ENCODE measurements around the gene PCBP2.

The PCBP2 gene

DNA sequence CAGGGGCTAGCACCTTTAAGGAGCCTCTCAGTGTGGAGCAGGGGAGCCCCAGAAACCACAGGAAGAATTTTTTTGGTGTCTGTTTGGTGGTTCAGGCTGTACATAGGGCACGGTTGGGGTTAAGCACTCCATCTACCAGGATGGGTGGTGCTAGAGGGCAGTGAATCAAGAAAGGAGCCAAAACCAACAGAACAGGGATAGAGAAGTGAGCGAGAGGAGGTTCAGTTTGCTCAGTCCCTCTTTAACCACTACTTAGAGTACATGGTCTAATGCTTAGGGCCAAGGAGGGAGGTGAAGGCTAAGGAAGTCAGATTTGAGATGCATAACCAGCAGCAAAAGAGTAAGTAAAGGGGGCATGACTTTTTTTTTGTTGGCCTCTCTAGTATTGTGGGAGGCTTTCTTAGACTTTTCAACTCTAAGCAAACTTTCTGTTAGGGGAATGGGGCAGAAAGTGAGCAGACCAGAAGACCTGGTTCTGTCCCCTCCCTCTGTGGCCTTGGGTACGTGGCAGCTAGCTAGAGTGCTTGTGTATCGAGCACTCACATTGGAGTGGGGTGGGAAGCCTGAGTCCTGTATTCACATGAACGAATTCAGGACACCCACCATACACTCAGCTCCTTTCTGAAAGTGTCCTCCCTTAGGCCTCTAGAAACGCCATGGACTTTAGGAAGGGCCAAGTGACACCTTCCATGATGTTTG is 62.0 kb downstream of the PCBP2 start:
- DNase-seq: no peak

DNA sequence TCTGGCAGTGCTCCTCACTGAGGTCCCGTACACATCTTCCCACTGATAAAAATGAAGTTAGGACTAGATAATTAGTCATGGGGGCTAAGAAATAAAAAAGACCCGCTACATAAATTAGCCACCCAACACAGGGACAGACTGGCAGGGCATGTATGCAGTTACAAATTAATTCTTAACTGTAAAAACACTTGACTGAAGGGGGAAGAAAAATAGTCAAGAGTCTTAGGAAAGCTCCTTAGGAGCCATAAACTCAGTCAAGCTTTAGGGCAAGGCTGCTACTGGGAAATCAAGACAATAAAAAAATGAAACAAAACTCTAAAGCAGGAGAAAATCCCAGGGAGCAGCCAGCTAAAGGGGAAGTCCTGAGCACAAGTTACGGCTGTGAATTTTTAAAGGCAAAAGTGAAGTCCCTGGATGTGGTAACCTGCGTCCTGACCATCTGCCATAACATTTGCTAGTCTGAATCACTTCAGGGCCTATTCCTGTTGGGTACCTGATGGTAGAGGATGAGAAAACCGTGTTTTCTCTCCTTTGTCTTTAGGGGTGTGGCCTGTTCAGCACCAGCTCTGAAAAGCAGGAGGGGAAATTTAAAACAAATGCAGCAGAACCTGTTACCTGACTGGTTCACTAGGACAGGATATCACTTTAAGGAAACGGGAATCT is 62.9 kb downstream of the PCBP2 start:
- no peak for DNase-seq

DNA sequence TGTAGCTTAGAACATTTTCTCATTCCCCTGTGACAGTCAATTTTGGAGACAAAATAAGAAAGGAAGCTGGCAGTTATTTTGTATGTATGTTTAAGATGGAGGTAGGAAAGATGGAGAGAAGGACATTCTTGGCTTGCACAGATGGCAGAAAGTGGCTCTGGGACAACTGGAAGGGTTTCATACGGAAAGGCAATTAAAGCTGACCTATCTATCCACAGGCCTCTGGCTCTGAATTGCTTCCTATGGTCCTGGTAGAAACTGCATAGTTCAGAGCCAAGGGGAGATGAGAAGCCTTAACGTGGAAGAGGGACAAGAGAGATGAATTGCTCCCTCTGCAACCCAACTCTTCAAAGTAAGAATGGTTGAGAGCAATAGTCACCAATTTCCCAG is 63.4 kb downstream of the PCBP2 start:
- DNase-seq: no peak

DNA sequence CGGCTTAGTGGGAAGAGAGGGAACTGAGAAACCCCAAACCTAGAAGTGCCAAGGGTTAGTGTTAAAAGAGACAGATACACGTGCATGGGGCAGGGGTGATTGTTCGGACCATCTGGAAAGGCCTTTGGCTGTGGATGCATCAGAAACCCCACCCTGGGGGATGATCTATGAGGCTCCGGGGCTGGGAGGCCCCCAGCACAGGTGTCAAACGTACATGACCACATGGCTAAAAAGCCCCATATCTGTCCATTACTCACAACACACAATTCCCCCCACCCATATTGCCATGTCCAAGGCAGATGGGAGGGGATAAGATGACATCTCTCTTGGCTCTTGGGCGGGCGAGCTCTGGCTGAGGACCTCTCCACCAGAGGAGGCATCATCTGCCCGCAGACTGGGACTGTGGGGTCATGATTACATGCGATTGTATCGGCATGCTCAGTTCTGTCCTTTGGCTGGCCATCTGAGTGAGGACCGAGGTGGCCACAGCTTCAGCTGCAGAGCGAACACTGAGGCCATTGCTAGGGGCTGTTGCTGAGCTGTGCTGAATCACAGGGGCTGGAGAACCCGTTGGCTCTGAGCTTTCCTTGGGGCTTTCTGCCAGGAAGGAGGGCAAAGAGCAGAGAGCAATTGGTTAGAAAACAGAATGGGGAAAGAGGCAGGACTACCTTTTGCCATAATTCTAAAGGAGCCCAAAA is 65.0 kb downstream of the PCBP2 start:
- DNase-seq: no peak

DNA sequence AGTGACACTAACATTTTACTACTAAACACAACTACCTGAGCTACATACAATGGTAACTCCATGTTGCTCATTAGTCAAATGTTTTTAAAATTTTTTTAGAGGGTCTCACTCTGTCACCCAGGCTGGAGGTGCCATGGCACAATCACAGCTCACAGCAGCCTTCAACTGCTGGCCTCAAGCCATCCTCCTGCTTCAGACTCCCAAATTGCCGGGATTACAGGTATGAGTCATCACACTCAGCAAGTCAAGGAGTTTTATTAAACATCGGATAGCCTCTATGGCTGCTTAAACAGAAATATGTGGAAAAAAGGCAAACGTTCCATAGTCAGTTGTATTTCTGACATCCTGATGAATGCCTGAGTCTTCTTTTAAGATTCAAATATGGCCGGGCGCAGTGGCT is 66.5 kb downstream of the PCBP2 start:
- no peak for DNase-seq

DNA sequence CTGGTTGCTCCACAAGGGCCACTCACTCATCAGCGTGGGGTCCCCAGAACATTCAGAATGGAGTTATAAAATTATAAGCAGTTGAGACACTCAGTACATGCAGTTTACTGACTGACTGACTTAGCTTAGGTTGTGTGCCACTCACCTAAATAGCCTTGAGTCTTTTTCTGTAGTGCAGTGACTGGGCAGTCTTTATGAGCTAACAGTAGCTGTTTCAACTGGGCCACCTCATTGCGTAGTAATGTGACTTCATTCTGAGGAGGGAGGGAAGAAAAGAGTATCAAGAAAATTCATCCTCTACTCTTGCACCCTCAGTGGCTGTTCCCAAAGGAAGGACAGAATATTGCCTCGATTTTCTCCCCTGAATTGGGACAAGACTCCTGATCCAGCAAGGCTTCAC is 71.2 kb downstream of the PCBP2 start:
- DNase-seq: no peak

DNA sequence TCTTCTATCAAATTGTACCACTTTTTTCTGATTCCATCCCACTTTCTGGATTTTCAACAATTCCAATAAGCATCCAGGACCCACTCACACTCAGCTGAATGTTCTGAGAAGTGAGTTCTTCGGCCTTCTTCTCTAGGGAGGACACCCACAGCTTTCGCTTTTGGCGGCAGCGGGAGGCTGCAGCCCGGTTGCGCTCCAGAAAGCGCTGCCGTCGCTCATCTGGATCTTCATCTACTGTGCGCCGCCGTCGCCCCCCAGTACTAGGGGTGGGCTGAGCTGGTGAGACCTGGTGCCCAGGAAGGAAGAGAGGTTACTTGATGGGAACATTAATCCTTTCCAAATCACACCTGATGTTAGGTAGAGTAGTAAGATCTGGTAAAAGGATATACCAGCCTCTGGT is 72.6 kb downstream of the PCBP2 start:
- no peak for DNase-seq

DNA sequence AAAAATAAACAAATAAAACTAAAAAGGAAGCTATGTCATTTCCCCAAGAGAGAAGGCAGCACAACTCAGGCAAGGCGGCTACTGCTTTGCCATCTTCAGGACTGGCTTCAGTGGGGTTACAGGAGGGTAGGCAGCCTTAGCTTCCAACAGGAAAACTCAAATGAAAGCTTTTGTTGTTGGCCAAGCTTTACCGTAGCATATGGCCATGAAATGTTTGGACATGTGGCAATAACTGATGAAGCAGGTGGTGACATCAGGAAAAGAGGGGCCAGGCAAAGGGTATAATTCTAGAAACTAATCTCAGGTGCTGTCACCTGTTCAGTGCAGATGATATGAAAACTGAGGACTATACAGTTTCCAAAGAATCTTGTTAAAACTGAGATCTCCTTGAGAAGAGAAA is 78.2 kb downstream of the PCBP2 start:
- DNase-seq: no peak

Measured in COR-L47 (cell line).